Osteocyte (in vitro differentiated cells): ENCODE data around the gene HOXB5. TPM values are rescaled to one million over a fixed set of nuclear protein-coding genes. Genes with fewer than 3 reads are reported as not detected.

Source experiments
- DNase-seq: peaks from one replicate; pipeline ENCODE4 v3.0.0; 2021; ENCODE audit warnings: mixed read lengths; ENCODE audit not compliant: unreplicated experiment; ENCODE audit errors: extremely low spot score
- H3K27ac Mint-ChIP-seq: one replicate; pipeline ENCODE4 v1.8.0; 2021; ENCODE audit warnings: mild to moderate bottlenecking, mixed read lengths; ENCODE audit not compliant: unreplicated experiment
- H3K27me3 Mint-ChIP-seq: one replicate; pipeline ENCODE4 v1.8.0; 2021; ENCODE audit warnings: mixed read lengths; ENCODE audit not compliant: unreplicated experiment
- H3K36me3 Mint-ChIP-seq: one replicate; pipeline ENCODE4 v1.8.0; 2021; ENCODE audit warnings: mixed read lengths; ENCODE audit not compliant: unreplicated experiment
- H3K4me1 Mint-ChIP-seq: one replicate; pipeline ENCODE4 v1.8.0; 2021; ENCODE audit warnings: mixed read lengths; ENCODE audit not compliant: unreplicated experiment
- H3K4me3 Mint-ChIP-seq: one replicate; pipeline ENCODE4 v1.8.0; 2021; ENCODE audit warnings: mild to moderate bottlenecking, moderate library complexity, mixed read lengths; ENCODE audit not compliant: unreplicated experiment
- H3K9me3 Mint-ChIP-seq: one replicate; pipeline ENCODE4 v1.8.0; 2021; ENCODE audit warnings: mixed read lengths; ENCODE audit not compliant: unreplicated experiment
- CTCF ChIP-seq: fragments of 200-600 bp; sonication (generic); IDR thresholded peaks from 2 replicates; pipeline ENCODE4 v1.5.0; 2021; ENCODE audit warnings: antibody characterized with exemption, mild to moderate bottlenecking, moderate library complexity
- total RNA-seq: library from RNA; stranded (reverse); gene quantifications from 2 replicates; pipeline ENCODE4 v1.2.1, GENCODE V29; 2021

HOXB5 gene
- total RNA-seq, 1 donor from 2014 or later, result not detected

- Mint-ChIP-seq H3K4me1 (peaks cover 11% of the 10 kb centered on the region), H3K9me3 (no peaks in the 10 kb centered on the region), H3K27me3 (peaks cover 88% of the 10 kb centered on the region), H3K27ac (no peak overlapping the region), H3K36me3 (no peaks in the 10 kb centered on the region), H3K4me3 (no peak overlapping the region)
- no peak for TF ChIP-seq CTCF
- DNase-seq, result no peak
Observed at GRCh38 chr17:48544349-48545021, 49.1 kb downstream of the HOXB5 start.

GRCh38 chr17:48543854-48544348 lies 49.7 kb downstream of the HOXB5 start:
- no peak for TF ChIP-seq CTCF
- Mint-ChIP-seq H3K4me3 (no peak overlapping the region), H3K27ac (no peak overlapping the region), H3K9me3 (no peaks in the 10 kb centered on the region), H3K36me3 (no peaks in the 10 kb centered on the region), H3K4me1 (peaks cover 11% of the 10 kb centered on the region), H3K27me3 (peaks cover 88% of the 10 kb centered on the region)
- DNase-seq, result no peak

GRCh38 chr17:48543107-48543853 lies 50.3 kb downstream of the HOXB5 start:
- Mint-ChIP-seq H3K27ac (no peak overlapping the region), H3K27me3 (peaks cover 82% of the 10 kb centered on the region), H3K9me3 (no peaks in the 10 kb centered on the region), H3K36me3 (no peaks in the 10 kb centered on the region), H3K4me3 (peak overlapping the region; percentile 59), H3K4me1 (peaks cover 11% of the 10 kb centered on the region)
- DNase-seq, result no peak
- TF ChIP-seq CTCF, result no peak

GRCh38 chr17:48542698-48543106 lies 50.9 kb downstream of the HOXB5 start:
- no peak for DNase-seq
- H3K36me3 Mint-ChIP-seq, result no peaks in the 10 kb centered on the region
- H3K9me3 Mint-ChIP-seq, result no peaks in the 10 kb centered on the region
- peak overlapping the region; percentile 59 for H3K4me3 Mint-ChIP-seq
- TF ChIP-seq CTCF, result no peak
- H3K27me3 Mint-ChIP-seq, result peaks cover 77% of the 10 kb centered on the region
- H3K4me1 Mint-ChIP-seq, result peaks cover 11% of the 10 kb centered on the region
- H3K27ac Mint-ChIP-seq, result no peak overlapping the region

- no peak for DNase-seq
- Mint-ChIP-seq H3K27ac (peak overlapping the region; percentile 67), H3K27me3 (peaks cover 71% of the 10 kb centered on the region), H3K36me3 (no peaks in the 10 kb centered on the region), H3K9me3 (no peaks in the 10 kb centered on the region), H3K4me3 (peak overlapping the region; percentile 29), H3K4me1 (peaks cover 11% of the 10 kb centered on the region)
- no peak for TF ChIP-seq CTCF
Observed at GRCh38 chr17:48542114-48542656, 51.4 kb downstream of the HOXB5 start.
